ENCODE measurements around the gene PDE4D. TPM values are rescaled to one million over a fixed set of nuclear protein-coding genes. Genes with fewer than 3 reads are reported as not detected.

The PDE4D gene
- total and polyA plus RNA-seq, 2 of the 4 experiments (the other 2 are of a cell fraction) = 1.4 to 7.9 TPM

GRCh38 chr5:59893429-59894227 is at the start of gene PDE4D (continued):
- TF ChIP-seq USF2 (IDR thresholded peaks at IDR 0.05; ENCODE audit: low read depth, low read length) = no peak
- no peak for TF ChIP-seq MXI1 (IDR thresholded peaks at IDR 0.05; ENCODE audit: borderline replicate concordance, low read depth, low read length)
- TF ChIP-seq CEBPB (IDR thresholded peaks at IDR 0.05; ENCODE audit: low read depth, low read length) = no peak

- no peak overlapping the region for H3K4me3 ChIP-seq (ENCODE audit: insufficient read depth, low read depth, low read length)
- no TSS peak for BruUV-seq (replicated peaks)
- H3K4me2 ChIP-seq (ENCODE audit: low read depth, low read length) = no peak overlapping the region
- no CpG with 5 or more reads among the region's 3 CpGs for WGBS, 2 experiments (ENCODE audit: extremely low coverage in 2 of 2, insufficient read length in 1 of 2)
- H4K20me1 ChIP-seq (ENCODE audit: insufficient read depth, low read length) = no peaks in the 10 kb centered on the region
- no peak for TF ChIP-seq POLR2A (IDR thresholded peaks at IDR 0.05; ENCODE audit: low read depth, low read length)
- no peak for TF ChIP-seq RCOR1 (IDR thresholded peaks at IDR 0.05; ENCODE audit: insufficient replicate concordance, low read length)
- TF ChIP-seq MAFK (IDR thresholded peaks at IDR 0.05; ENCODE audit: low read depth, low read length) = no peak
- TF ChIP-seq SMC3 (IDR thresholded peaks at IDR 0.05; ENCODE audit: low read depth, low read length) = no peak
- TF ChIP-seq BHLHE40 (IDR thresholded peaks at IDR 0.05; ENCODE audit: low read depth, low read length) = no peak
- no peak for TF ChIP-seq FOS (IDR thresholded peaks at IDR 0.05; ENCODE audit: low read depth, low read length)
- no peak for TF ChIP-seq CEBPB (IDR thresholded peaks at IDR 0.05; ENCODE audit: low read depth, low read length)
- TF ChIP-seq USF2 (IDR thresholded peaks at IDR 0.05; ENCODE audit: low read depth, low read length) = no peak
- H2AFZ ChIP-seq (replicated peaks; ENCODE audit: low read length, poor library complexity) = no peak overlapping the region
- H3K79me1 ChIP-seq (ENCODE audit: low read depth in 1 of 2, low read length in 2 of 2) = no peaks in the 10 kb centered on the region
- no peaks in the 10 kb centered on the region for H3K36me3 ChIP-seq (ENCODE audit: control insufficient read depth, insufficient read depth, low read length)
- no peak overlapping the region for H3K9ac ChIP-seq (ENCODE audit: low read depth, low read length)
- in situ Hi-C loops (cut with MboI; ENCODE audit: low sequenced_read_pairs) = no loop called here
- no peak overlapping the region for H2BK120ac ChIP-seq (ENCODE audit: low read depth, low read length)
- H3K18ac ChIP-seq (ENCODE audit: low read depth, low read length) = no peak overlapping the region
- H3K4ac ChIP-seq (ENCODE audit: low read depth, low read length) = no peak overlapping the region
- H2BK20ac ChIP-seq (ENCODE audit: low read depth, low read length) = no peak overlapping the region
- no peak overlapping the region for H2AK5ac ChIP-seq (ENCODE audit: low read depth, low read length)
- ATAC-seq (ENCODE audit: low read depth) (no peak), DNase-seq (no peak)
- H3K56ac ChIP-seq (ENCODE audit: extremely low read depth, insufficient read depth, low read length) = no peak overlapping the region
- H2AK9ac ChIP-seq (replicated peaks; ENCODE audit: low read depth, low read length, poor library complexity) = no peak overlapping the region
- dilution Hi-C loops (cut with HindIII; ENCODE audit: low sequenced_read_pairs, unreplicated experiment) = no loop called here
- no peak overlapping the region for H3K14ac ChIP-seq (replicated peaks; ENCODE audit: low read depth, low read length)
- H3K27ac ChIP-seq (ENCODE audit: insufficient read depth, low read length) = no peak overlapping the region
- H3K23ac ChIP-seq (ENCODE audit: low read depth, low read length) = no peak overlapping the region
- no peak overlapping the region for H2BK15ac ChIP-seq (ENCODE audit: low read depth, low read length)
- no peak overlapping the region for H4K8ac ChIP-seq (ENCODE audit: low read depth in 2 of 2, low read length in 2 of 2)
- no peak overlapping the region for H4K91ac ChIP-seq (ENCODE audit: insufficient read depth, low read depth, low read length)
- ChIA-PET CTCF (no interaction called here), POLR2A (ENCODE audit: unreplicated experiment) (no interaction called here)
- no peak overlapping the region for H2BK5ac ChIP-seq (ENCODE audit: low read depth, low read length, poor library complexity, severe bottlenecking)
- no peaks in the 10 kb centered on the region for H3K9me3 ChIP-seq (ENCODE audit: control insufficient read depth, insufficient read depth, low read length)
- no peak overlapping the region for H4K5ac ChIP-seq (ENCODE audit: low read depth, low read length)
- intact Hi-C loops (cut with micrococcal nuclease) = no loop called here
- no peaks in the 10 kb centered on the region for H3K4me1 ChIP-seq (ENCODE audit: control insufficient read depth, insufficient read depth, low read length)
- no peaks in the 10 kb centered on the region for H3K9me1 ChIP-seq (ENCODE audit: insufficient read depth, low read length)
- no peaks in the 10 kb centered on the region for H3K27me3 ChIP-seq (ENCODE audit: control insufficient read depth, insufficient read depth, low read length)
Observed at GRCh38 chr5:59937633-59938032, 44.1 kb upstream of the PDE4D start.

Measured in IMR-90 (cell line).